Activated T-helper 1 cell treated with anti-CD3 and anti-CD28 coated beads, Interleukin-12 subunit alpha, Interleukin-12 subunit beta, Interleukin-2, Interleukin-4 antibody, amounts not matched to agents 30 ng/mL and 10 ng/mL and 1 ng/mL, durations not matched to agents 14 hours and 24 hours and 36 hours (primary cell): ENCODE results near the gene CYYR1. TPM values are rescaled to one million over a fixed set of nuclear protein-coding genes. Genes with fewer than 3 reads are reported as not detected.

Source experiments
- DNase-seq: peaks from one replicate; pipeline ENCODE4 v3.0.0; 2021; ENCODE audit warnings: low spot score
- H3K27ac Mint-ChIP-seq: one replicate; pipeline ENCODE4 v1.8.0; 2021; ENCODE audit warnings: mild to moderate bottlenecking, mixed read lengths
- H3K27me3 Mint-ChIP-seq: one replicate; pipeline ENCODE4 v1.8.0; 2022; ENCODE audit warnings: mild to moderate bottlenecking, moderate library complexity, mixed read lengths; ENCODE audit not compliant: insufficient read depth
- H3K36me3 Mint-ChIP-seq: one replicate; pipeline ENCODE4 v1.8.0; 2021; ENCODE audit warnings: low read depth, mixed read lengths
- H3K4me1 Mint-ChIP-seq: one replicate; pipeline ENCODE4 v1.8.0; 2021; ENCODE audit warnings: low read depth, mixed read lengths
- H3K4me3 Mint-ChIP-seq: one replicate; pipeline ENCODE4 v1.8.0; 2021; ENCODE audit warnings: mild to moderate bottlenecking, moderate library complexity, mixed read lengths
- H3K9me3 Mint-ChIP-seq: one replicate; pipeline ENCODE4 v1.8.0; 2021; ENCODE audit warnings: mixed read lengths
- intact Hi-C: fragments of 100-400 bp; cut with micrococcal nuclease; formaldehyde crosslinking; loops from one replicate; pipeline ENCODE4 v1.15.1; 2024
- total RNA-seq: library from RNA; stranded (reverse); gene quantifications from 2 replicates; pipeline ENCODE4 v1.2.3, GENCODE V29; 2022

CYYR1 gene
- total RNA-seq, 1 donor from 2014 or later: not detected

DNA sequence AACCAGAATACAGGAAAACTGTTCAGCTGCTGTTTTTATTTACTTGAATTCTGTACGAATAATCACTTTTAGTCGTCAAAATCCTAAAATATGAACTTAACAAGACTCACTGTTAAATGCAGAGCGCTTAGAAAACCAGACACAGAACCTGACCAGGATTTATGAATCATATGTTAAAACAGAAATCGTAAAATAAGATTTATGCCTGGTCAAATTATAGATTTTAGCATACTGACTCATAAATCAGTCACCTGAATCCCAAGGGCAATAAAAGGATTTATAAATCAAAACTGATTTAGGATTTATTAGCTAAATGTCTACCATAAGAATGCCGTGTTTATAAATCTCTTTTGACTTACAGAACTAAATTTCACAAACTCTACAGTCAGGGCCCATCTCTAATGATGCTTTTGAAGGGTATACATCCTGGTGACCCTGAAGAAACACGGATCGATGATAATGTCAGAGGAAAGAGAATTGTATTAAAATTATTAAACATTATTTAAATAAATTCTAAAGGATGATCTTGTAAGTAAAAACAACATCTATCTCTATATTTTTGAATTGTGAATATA, 28.8 kb downstream of the CYYR1 start:
- intact Hi-C loops: no loop called here
- no peaks in the 10 kb centered on the region for H3K4me1 Mint-ChIP-seq
- no peak overlapping the region for H3K27ac Mint-ChIP-seq
- no peaks in the 10 kb centered on the region for H3K27me3 Mint-ChIP-seq
- no peaks in the 10 kb centered on the region for H3K36me3 Mint-ChIP-seq
- no peak overlapping the region for H3K4me3 Mint-ChIP-seq
- H3K9me3 Mint-ChIP-seq: no peaks in the 10 kb centered on the region
- DNase-seq: no peak

DNA sequence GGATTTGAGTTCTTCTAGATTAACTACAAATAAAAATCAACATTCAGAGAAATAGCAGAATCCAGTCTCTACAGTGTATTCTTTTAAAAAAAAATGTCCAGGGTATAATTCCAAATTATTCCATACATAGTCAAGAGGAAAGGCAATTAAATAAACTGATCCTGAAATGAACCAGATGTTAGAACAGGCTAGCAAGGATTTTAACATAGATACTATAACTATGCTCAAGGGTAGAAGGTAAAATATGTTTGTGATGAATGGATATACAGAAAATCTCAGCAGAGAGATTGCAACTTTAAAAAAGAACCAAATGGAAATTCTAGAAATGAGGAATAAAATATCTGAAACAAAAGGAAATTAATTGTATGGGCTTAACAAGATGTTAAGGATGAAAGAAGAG, 32.4 kb downstream of the CYYR1 start:
- DNase-seq: no peak
- no peaks in the 10 kb centered on the region for H3K27me3 Mint-ChIP-seq
- no peaks in the 10 kb centered on the region for H3K9me3 Mint-ChIP-seq
- no peak overlapping the region for H3K27ac Mint-ChIP-seq
- no peak overlapping the region for H3K4me3 Mint-ChIP-seq
- H3K36me3 Mint-ChIP-seq: no peaks in the 10 kb centered on the region
- no peaks in the 10 kb centered on the region for H3K4me1 Mint-ChIP-seq
- intact Hi-C loops: no loop called here

GRCh38 chr21:26539566-26539965, 33.5 kb downstream of the CYYR1 start:
- Mint-ChIP-seq H3K27ac (no peak overlapping the region), H3K27me3 (no peaks in the 10 kb centered on the region), H3K4me1 (no peaks in the 10 kb centered on the region), H3K36me3 (no peaks in the 10 kb centered on the region), H3K9me3 (no peaks in the 10 kb centered on the region), H3K4me3 (no peak overlapping the region)
- DNase-seq: no peak
- intact Hi-C loops: no loop called here

DNA sequence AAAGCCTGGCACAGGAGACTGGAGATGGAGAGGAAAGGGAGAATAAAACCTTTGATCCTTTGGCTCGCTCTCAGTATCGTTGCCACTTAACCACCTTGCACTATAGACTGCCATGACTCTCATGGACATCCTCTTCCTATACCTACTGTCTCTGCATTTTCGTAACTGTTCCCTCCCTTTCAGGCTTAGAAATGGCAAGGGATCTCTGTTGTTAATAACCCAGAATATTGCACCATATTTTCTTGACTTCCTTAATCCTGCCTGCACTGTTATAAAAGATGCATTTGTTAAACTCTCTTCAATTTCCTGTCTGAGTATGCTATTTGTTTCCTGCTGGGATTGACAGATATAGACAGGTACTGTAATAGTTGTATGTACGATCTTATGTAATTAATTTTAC, 38.6 kb downstream of the CYYR1 start:
- intact Hi-C loops: no loop called here
- H3K36me3 Mint-ChIP-seq: no peaks in the 10 kb centered on the region
- H3K27me3 Mint-ChIP-seq: no peaks in the 10 kb centered on the region
- H3K27ac Mint-ChIP-seq: no peak overlapping the region
- H3K4me1 Mint-ChIP-seq: no peaks in the 10 kb centered on the region
- H3K4me3 Mint-ChIP-seq: no peak overlapping the region
- H3K9me3 Mint-ChIP-seq: no peaks in the 10 kb centered on the region
- no peak for DNase-seq

GRCh38 chr21:26532208-26532607, 40.9 kb downstream of the CYYR1 start:
- H3K27ac Mint-ChIP-seq: no peak overlapping the region
- intact Hi-C loops: no loop called here
- H3K27me3 Mint-ChIP-seq: no peaks in the 10 kb centered on the region
- no peaks in the 10 kb centered on the region for H3K4me1 Mint-ChIP-seq
- no peaks in the 10 kb centered on the region for H3K9me3 Mint-ChIP-seq
- H3K36me3 Mint-ChIP-seq: no peaks in the 10 kb centered on the region
- DNase-seq: no peak
- H3K4me3 Mint-ChIP-seq: no peak overlapping the region

GRCh38 chr21:26529526-26529925, 43.6 kb downstream of the CYYR1 start:
- Mint-ChIP-seq H3K36me3 (no peaks in the 10 kb centered on the region), H3K4me3 (no peak overlapping the region), H3K4me1 (no peaks in the 10 kb centered on the region), H3K9me3 (no peaks in the 10 kb centered on the region), H3K27me3 (no peaks in the 10 kb centered on the region), H3K27ac (no peak overlapping the region)
- intact Hi-C loops: no loop called here
- no peak for DNase-seq

GRCh38 chr21:26528882-26529281, 44.2 kb downstream of the CYYR1 start:
- H3K27ac Mint-ChIP-seq: no peak overlapping the region
- H3K36me3 Mint-ChIP-seq: no peaks in the 10 kb centered on the region
- no peaks in the 10 kb centered on the region for H3K27me3 Mint-ChIP-seq
- no peak for DNase-seq
- no peaks in the 10 kb centered on the region for H3K9me3 Mint-ChIP-seq
- no peak overlapping the region for H3K4me3 Mint-ChIP-seq
- intact Hi-C loops: no loop called here
- H3K4me1 Mint-ChIP-seq: no peaks in the 10 kb centered on the region

- intact Hi-C loops: no loop called here
- peaks cover 3% of the 10 kb centered on the region for H3K9me3 Mint-ChIP-seq
- no peak overlapping the region for H3K27ac Mint-ChIP-seq
- H3K27me3 Mint-ChIP-seq: no peaks in the 10 kb centered on the region
- no peaks in the 10 kb centered on the region for H3K4me1 Mint-ChIP-seq
- no peaks in the 10 kb centered on the region for H3K36me3 Mint-ChIP-seq
- no peak overlapping the region for H3K4me3 Mint-ChIP-seq
- DNase-seq: no peak
Observed at GRCh38 chr21:26522704-26523103, 50.4 kb downstream of the CYYR1 start.

DNA sequence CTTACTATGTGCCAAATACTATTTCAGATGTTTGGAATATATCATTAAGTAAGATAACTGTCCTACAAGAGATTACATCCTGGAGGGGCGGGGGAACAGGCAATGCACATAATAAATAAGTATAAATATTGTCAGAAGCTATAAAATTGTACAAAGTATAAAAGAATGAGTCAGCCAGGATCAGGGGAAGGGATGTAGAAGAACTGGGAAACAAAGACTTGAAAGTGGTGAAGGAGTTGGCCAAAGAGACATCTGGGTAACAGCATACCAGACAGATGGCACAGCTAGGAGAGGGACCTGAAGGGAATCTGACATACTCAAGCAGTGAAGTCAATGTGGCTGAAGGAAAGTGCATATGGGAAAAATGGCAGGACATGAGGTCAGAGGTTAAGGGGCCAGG, 53.9 kb downstream of the CYYR1 start:
- no peaks in the 10 kb centered on the region for H3K4me1 Mint-ChIP-seq
- H3K27ac Mint-ChIP-seq: no peak overlapping the region
- no peak for DNase-seq
- H3K4me3 Mint-ChIP-seq: no peak overlapping the region
- intact Hi-C loops: no loop called here
- peaks cover 3% of the 10 kb centered on the region for H3K9me3 Mint-ChIP-seq
- no peaks in the 10 kb centered on the region for H3K27me3 Mint-ChIP-seq
- no peaks in the 10 kb centered on the region for H3K36me3 Mint-ChIP-seq

DNA sequence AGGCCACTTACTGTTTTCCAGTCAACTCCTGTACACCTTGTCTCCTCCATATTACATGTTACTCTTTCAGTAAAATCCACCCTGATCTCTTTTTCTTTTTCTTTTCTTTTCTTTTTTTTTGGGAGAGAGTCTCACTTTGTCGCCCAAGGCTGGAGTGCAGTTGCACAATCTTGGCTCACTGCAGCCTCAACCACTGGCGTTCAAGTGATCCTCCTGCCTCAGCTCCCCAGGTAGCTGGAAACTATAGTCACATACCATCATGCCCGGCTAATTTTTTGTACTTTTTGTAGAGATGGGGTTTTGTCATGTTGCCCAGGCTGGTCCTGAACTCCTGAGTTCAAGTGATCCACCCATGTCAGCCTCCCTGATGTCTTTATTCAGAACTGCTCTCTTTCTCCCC, 57.8 kb downstream of the CYYR1 start:
- H3K9me3 Mint-ChIP-seq: no peaks in the 10 kb centered on the region
- H3K4me3 Mint-ChIP-seq: no peak overlapping the region
- no peaks in the 10 kb centered on the region for H3K36me3 Mint-ChIP-seq
- no peaks in the 10 kb centered on the region for H3K27me3 Mint-ChIP-seq
- intact Hi-C loops: no loop called here
- no peak overlapping the region for H3K27ac Mint-ChIP-seq
- H3K4me1 Mint-ChIP-seq: no peaks in the 10 kb centered on the region
- no peak for DNase-seq

GRCh38 chr21:26513212-26513611, 59.9 kb downstream of the CYYR1 start:
- Mint-ChIP-seq H3K27ac (no peak overlapping the region), H3K27me3 (peaks cover 1% of the 10 kb centered on the region), H3K4me3 (no peak overlapping the region), H3K4me1 (no peaks in the 10 kb centered on the region), H3K36me3 (no peaks in the 10 kb centered on the region), H3K9me3 (no peaks in the 10 kb centered on the region)
- intact Hi-C loops: no loop called here
- no peak for DNase-seq

- Mint-ChIP-seq H3K4me3 (no peak overlapping the region), H3K9me3 (no peaks in the 10 kb centered on the region), H3K36me3 (no peaks in the 10 kb centered on the region), H3K27me3 (peaks cover 3% of the 10 kb centered on the region), H3K27ac (no peak overlapping the region), H3K4me1 (no peaks in the 10 kb centered on the region)
- no peak for DNase-seq
- intact Hi-C loops: no loop called here
Observed at GRCh38 chr21:26512664-26513063, 60.4 kb downstream of the CYYR1 start.

GRCh38 chr21:26508903-26509302, 64.2 kb downstream of the CYYR1 start:
- Mint-ChIP-seq H3K4me3 (no peak overlapping the region), H3K9me3 (no peaks in the 10 kb centered on the region), H3K27ac (no peak overlapping the region), H3K4me1 (no peaks in the 10 kb centered on the region), H3K27me3 (peaks cover 3% of the 10 kb centered on the region), H3K36me3 (no peaks in the 10 kb centered on the region)
- intact Hi-C loops: no loop called here
- no peak for DNase-seq

GRCh38 chr21:26506956-26507355, 66.1 kb downstream of the CYYR1 start:
- peaks cover 4% of the 10 kb centered on the region for H3K27me3 Mint-ChIP-seq
- intact Hi-C loops: no loop called here
- H3K36me3 Mint-ChIP-seq: no peaks in the 10 kb centered on the region
- H3K27ac Mint-ChIP-seq: no peak overlapping the region
- no peak for DNase-seq
- no peaks in the 10 kb centered on the region for H3K4me1 Mint-ChIP-seq
- no peaks in the 10 kb centered on the region for H3K9me3 Mint-ChIP-seq
- H3K4me3 Mint-ChIP-seq: no peak overlapping the region
